Measurements from ENCODE around the gene IRGC. TPM values are rescaled to one million over a fixed set of nuclear protein-coding genes. Genes with fewer than 3 reads are reported as not detected.

IRGC gene, protein sequence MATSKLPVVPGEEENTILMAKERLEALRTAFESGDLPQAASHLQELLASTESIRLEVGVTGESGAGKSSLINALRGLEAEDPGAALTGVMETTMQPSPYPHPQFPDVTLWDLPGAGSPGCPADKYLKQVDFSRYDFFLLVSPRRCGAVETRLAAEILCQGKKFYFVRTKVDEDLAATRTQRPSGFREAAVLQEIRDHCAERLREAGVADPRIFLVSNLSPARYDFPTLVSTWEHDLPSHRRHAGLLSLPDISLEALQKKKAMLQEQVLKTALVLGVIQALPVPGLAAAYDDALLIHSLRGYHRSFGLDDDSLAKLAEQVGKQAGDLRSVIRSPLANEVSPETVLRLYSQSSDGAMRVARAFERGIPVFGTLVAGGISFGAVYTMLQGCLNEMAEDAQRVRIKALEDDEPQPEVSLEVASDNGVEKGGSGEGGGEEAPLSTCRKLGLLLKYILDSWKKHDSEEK
- not detected for total RNA-seq

GRCh38 chr19:43715776-43716175 lies at the start of gene IRGC:
Gene IRGC (plus strand): TSS chr19:43716076. CDS start chr19:43718559, 2,483 bp downstream.

DNA sequence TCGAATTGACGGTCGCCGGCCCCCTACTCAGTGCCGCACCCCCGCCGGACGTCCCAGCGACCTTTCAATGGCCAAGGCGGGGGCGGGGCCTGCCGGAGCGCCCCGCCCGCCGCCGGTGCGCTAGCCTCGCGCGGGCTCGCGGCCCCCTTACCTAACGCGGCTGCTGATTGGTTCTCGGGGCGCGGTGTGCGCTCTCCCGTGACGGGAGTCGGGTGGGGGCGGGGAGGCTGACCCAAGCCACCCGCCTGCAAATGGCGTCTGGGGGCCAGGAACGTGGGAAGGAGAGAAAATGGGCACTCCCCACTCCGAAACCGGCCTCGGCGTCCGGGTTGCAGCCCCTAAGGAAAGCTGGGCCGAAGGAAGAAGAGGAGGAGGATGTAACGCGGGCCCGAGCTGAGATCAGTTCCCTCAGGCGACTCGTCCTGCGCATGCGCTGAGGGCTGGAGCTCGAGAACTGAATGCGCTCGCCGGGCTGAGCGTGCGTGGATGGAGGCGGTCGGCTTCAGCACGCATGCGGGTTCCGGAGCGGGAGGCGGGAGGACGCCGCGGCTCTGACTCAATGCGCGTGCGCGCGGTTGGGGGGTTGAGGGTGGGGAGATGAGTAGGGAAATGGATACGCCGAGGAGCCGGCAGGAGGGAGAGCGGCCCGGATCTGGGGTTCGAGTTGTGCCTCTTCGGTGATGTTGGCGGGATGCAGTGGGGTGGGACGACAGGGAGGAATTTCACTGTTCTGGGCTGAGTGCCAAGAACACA lies 38.8 kb downstream of the IRGC start, which contains the start of gene SMG9:
TSS of gene SMG9 (minus strand) at position 460 of the 753 bp plus-strand sequence. CDS start 4,221 bp downstream, outside the sequence.

Other genes starting within 250 kb of the IRGC start
- gene PHLDB3, start 211.3 kb upstream of the IRGC start, total RNA-seq = 22.1 TPM
- 28.1 TPM for gene ETHE1, start 188.9 kb upstream of the IRGC start, total RNA-seq
- 1.8 TPM for gene ZNF575, start 182.9 kb upstream of the IRGC start, total RNA-seq
- gene XRCC1, start 140.5 kb upstream of the IRGC start, total RNA-seq = 22.9 TPM
- 9.5 TPM for gene PINLYP, start 140.3 kb upstream of the IRGC start, total RNA-seq
- gene IRGQ, start 119.9 kb upstream of the IRGC start, total RNA-seq = 33.1 TPM
- gene ZNF576, start 119.5 kb upstream of the IRGC start, total RNA-seq = 9.4 TPM
- 0.06 TPM for gene SRRM5, start 104.0 kb upstream of the IRGC start, total RNA-seq
- gene ZNF428, start 96.4 kb upstream of the IRGC start, total RNA-seq = 90.2 TPM
- 24.4 TPM for gene CADM4, start 76.2 kb upstream of the IRGC start, total RNA-seq
- 16.9 TPM for gene PLAUR, start 45.9 kb upstream of the IRGC start, total RNA-seq
- gene SMG9, start 38.9 kb downstream of the IRGC start, total RNA-seq = 23.2 TPM
- gene KCNN4, start 64.9 kb downstream of the IRGC start, total RNA-seq = 3.7 TPM
- 0.99 TPM for gene LYPD5, start 86.4 kb downstream of the IRGC start, total RNA-seq
- 26.7 TPM for gene ZNF283, start 111.2 kb downstream of the IRGC start, total RNA-seq
- gene ZNF404, start 167.9 kb downstream of the IRGC start, total RNA-seq = 2.9 TPM
- 19.3 TPM for gene ZNF45, start 219.2 kb downstream of the IRGC start, total RNA-seq
- 11.6 TPM for gene ZNF221, start 235.2 kb downstream of the IRGC start, total RNA-seq

Measured in metanephros (tissue), 1 donor.